Measurements from ENCODE around the gene PASD1. TPM values are rescaled to one million over a fixed set of nuclear protein-coding genes. Genes with fewer than 3 reads are reported as not detected.

PASD1 gene, protein sequence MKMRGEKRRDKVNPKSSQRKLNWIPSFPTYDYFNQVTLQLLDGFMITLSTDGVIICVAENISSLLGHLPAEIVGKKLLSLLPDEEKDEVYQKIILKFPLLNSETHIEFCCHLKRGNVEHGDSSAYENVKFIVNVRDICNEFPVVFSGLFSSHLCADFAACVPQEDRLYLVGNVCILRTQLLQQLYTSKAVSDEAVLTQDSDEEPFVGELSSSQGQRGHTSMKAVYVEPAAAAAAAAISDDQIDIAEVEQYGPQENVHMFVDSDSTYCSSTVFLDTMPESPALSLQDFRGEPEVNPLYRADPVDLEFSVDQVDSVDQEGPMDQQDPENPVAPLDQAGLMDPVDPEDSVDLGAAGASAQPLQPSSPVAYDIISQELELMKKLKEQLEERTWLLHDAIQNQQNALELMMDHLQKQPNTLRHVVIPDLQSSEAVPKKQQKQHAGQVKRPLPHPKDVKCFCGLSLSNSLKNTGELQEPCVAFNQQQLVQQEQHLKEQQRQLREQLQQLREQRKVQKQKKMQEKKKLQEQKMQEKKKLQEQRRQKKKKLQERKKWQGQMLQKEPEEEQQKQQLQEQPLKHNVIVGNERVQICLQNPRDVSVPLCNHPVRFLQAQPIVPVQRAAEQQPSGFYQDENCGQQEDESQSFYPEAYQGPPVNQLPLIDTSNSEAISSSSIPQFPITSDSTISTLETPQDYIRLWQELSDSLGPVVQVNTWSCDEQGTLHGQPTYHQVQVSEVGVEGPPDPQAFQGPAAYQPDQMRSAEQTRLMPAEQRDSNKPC
- not detected in 2 replicates for total RNA-seq (2013; cell fraction: nucleolus; rRNA removed)
- total RNA-seq (2014; rRNA removed) (under 0.01 TPM in 1 of 2 replicates, not detected in the other), total RNA-seq (2014; rRNA removed; fragmentation: Illumina TruSeq; extraction: Trizol) (not detected in 2 replicates), total RNA-seq (2021) (not detected in 2 replicates), polyA plus RNA-seq (2011; rRNA removed) (not detected in 2 replicates), polyA plus RNA-seq (2014; fragmentation: Illumina TruSeq; extraction: Trizol) (0.01 TPM in 1 of 2 replicates, not detected in the other), polyA plus RNA-seq (2014; fragmentation: Nextera tagmentation; extraction: Ambion mirVana) (not detected), polyA plus RNA-seq (2014; rRNA removed) (not detected in 2 replicates), polyA plus RNA-seq (2016; fragmentation: Nextera tagmentation; extraction: Ambion mirVana) (not detected), polyA minus RNA-seq (2011; rRNA and poly(A)+ RNA removed) (not detected in 2 replicates), Bru-seq, nascent RNA (percentile 2 among the genes with signal in this experiment), BruChase-seq, experiment 1, labeled RNA remaining after a 6-hour chase (percentile 2 among the genes with signal in this experiment), BruChase-seq, experiment 2, labeled RNA remaining after a 2-hour chase (percentile 2 among the genes with signal in this experiment)
- polyA plus RNA-seq (2011; ENCODE audit: low read depth), result not detected
- polyA plus RNA-seq (2011; cell fraction: cytosol; rRNA removed), result not detected in 2 replicates
- polyA plus RNA-seq (2011; cell fraction: nucleus; rRNA removed), result not detected in 2 replicates
- not detected in 2 replicates for polyA plus RNA-seq (2012)
- not detected in 2 replicates for polyA minus RNA-seq (2011; cell fraction: cytosol; rRNA and poly(A)+ RNA removed)
- polyA minus RNA-seq (2011; cell fraction: nucleus; rRNA and poly(A)+ RNA removed), result not detected in 2 replicates
- long read RNA-seq, experiment 1, result 0 reads
- long read RNA-seq, experiment 2, result 0 reads

DNA sequence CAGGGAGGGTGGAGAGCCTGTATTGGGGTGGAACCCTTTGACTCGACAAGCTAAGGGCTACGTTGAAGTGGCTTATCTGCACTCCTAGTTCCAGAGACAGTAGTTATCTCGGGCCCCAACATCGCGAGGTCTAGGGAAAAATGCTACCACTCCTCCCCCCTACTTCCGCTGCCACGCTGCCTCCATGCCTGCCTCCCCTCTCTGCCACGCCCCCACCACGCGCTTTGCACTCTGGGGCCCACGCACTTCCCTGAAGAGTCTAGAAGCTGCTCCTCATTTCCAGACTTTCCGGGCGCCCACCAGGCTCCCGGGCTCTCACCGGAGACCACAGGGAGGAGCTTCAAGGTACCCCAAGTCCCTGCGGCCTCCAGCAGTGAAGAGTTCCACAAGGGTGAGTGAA, at the start of gene PASD1:
Gene PASD1, plus strand, starts transcription at position 227 of the 400 bp plus-strand sequence. CDS start 37,879 bp downstream, outside the sequence.
- WGBS (ENCODE audit: insufficient coverage, insufficient replicate concordance, low lambda C conversion rate, missing lambda C conversion rate), result 76% methylated on average over 16 of the region's 16 CpGs
- Histone ChIP-seq H2AFZ (ENCODE audit: control insufficient read depth, low read depth, low read length) (no peak within 1 kb of the TSS), H3K4me3 (no peak within 1 kb of the TSS), H3K36me3 (ENCODE audit: control insufficient read depth in 2 of 2, insufficient read depth in 2 of 2, low read length in 1 of 2) (no peaks in the 10 kb centered on the region), H3K9ac (ENCODE audit: control insufficient read depth, insufficient read depth, low read length) (no peak within 1 kb of the TSS), H4K20me1 (ENCODE audit: control insufficient read depth, insufficient read depth) (no peaks in the 10 kb centered on the region), H3K27ac (ENCODE audit: control insufficient read depth, insufficient read depth) (no peak within 1 kb of the TSS), H3K4me2 (ENCODE audit: control insufficient read depth, insufficient read depth) (no peak within 1 kb of the TSS), H3K9me3 (replicated peaks; ENCODE audit: control insufficient read depth, insufficient read depth, low read length) (no peaks in the 10 kb centered on the region), H3K79me2 (ENCODE audit: control insufficient read depth, insufficient read depth, low read length) (no peaks in the 10 kb centered on the region), H3K4me1 (ENCODE audit: control insufficient read depth, insufficient read depth, low read length) (no peaks in the 10 kb centered on the region), H3K27me3 (replicated peaks in 1 of 2; ENCODE audit: control insufficient read depth in 2 of 2, insufficient read depth in 2 of 2, low read length in 1 of 2) (no peaks in the 10 kb centered on the region)
- ChIA-PET CTCF (no interaction called here), SMC1A (ENCODE audit: uncharacterized antibody, unreplicated experiment) (no interaction called here), RAD21 (ENCODE audit: unreplicated experiment) (no interaction called here), POLR2A (no interaction called here)
- intact Hi-C loops (cut with micrococcal nuclease; ENCODE audit: unreplicated experiment), result no loop called here
- no peak for FAIRE-seq
- in situ Hi-C loops (cut with MboI), result no loop called here
- DNase-seq (ENCODE audit: low read depth, low spot score), result no peak
- BruUV-seq (replicated peaks), result no TSS peak
- ATAC-seq, result no peak
- TF ChIP-seq RAD51 (IDR thresholded peaks at IDR 0.05) (no peak), CBFB (IDR thresholded peaks at IDR 0.05; ENCODE audit: low read depth) (no peak), SREBF2 (IDR thresholded peaks at IDR 0.05; ENCODE audit: low read length) (no peak), MEF2A (IDR thresholded peaks at IDR 0.05; ENCODE audit: insufficient read depth, low read depth, low read length) (no peak), CREB1 (IDR thresholded peaks at IDR 0.05; ENCODE audit: low read depth) (no peak), TARDBP (IDR thresholded peaks at IDR 0.05; ENCODE audit: borderline replicate concordance) (no peak), PAX8 (IDR thresholded peaks at IDR 0.05) (no peak), BHLHE40 (IDR thresholded peaks at IDR 0.05; ENCODE audit: borderline replicate concordance in 1 of 2, low read depth in 2 of 2, low read length in 1 of 2) (no peak), NFYB (IDR thresholded peaks at IDR 0.05; ENCODE audit: insufficient read depth, low read depth, low read length) (no peak), HCFC1 (IDR thresholded peaks at IDR 0.05; ENCODE audit: low read length) (no peak), POLR2AphosphoS5 (IDR thresholded peaks at IDR 0.05; ENCODE audit: low read length) (no peak), ZBTB11 (CRISPR knock-in tag; IDR thresholded peaks at IDR 0.05) (no peak), RB1 (IDR thresholded peaks at IDR 0.05; ENCODE audit: borderline replicate concordance) (no peak), EGR1 (IDR thresholded peaks at IDR 0.05; ENCODE audit: borderline replicate concordance in 1 of 2, low read depth in 2 of 2, low read length in 2 of 2) (no peak), SMC3 (IDR thresholded peaks at IDR 0.05; ENCODE audit: borderline replicate concordance, low read length) (no peak)
- TF ChIP-seq, protein P1, sequence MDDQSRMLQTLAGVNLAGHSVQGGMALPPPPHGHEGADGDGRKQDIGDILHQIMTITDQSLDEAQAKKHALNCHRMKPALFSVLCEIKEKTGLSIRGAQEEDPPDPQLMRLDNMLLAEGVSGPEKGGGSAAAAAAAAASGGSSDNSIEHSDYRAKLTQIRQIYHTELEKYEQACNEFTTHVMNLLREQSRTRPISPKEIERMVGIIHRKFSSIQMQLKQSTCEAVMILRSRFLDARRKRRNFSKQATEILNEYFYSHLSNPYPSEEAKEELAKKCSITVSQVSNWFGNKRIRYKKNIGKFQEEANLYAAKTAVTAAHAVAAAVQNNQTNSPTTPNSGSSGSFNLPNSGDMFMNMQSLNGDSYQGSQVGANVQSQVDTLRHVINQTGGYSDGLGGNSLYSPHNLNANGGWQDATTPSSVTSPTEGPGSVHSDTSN (IDR thresholded peaks at IDR 0.05; ENCODE audit: insufficient replicate concordance, low read depth, low read length), result no peak
